ENCODE results near the gene GLO1. TPM values are rescaled to one million over a fixed set of nuclear protein-coding genes. Genes with fewer than 3 reads are reported as not detected.

GLO1 gene
- total and polyA plus RNA-seq, 9 of the 15 experiments (the other 6 are each of a cell fraction or from before 2014, with no cell fraction given): 155 to 331 (median 203) TPM

- no peak overlapping the region for H3K4me2 ChIP-seq (ENCODE audit: insufficient read depth, low read length)
- POLR2A ChIA-PET: interaction anchor here (0.8 kb wide), 1 partner anchor 736 kb away, joined by 3 read pairs; no protein-coding TSS in a partner anchor
- 100% methylated on average over 1 of the region's 1 CpG for WGBS (ENCODE audit: insufficient coverage, low coverage, missing lambda C conversion rate)
- TF ChIP-seq NR2C1 (IDR thresholded peaks at IDR 0.05) (no peak), NR2C1 (tag; IDR thresholded peaks at IDR 0.05) (no peak), CHD7 (IDR thresholded peaks at IDR 0.05; ENCODE audit: low read depth, low read length) (no peak), MCM2 (IDR thresholded peaks at IDR 0.05; ENCODE audit: low read depth) (no peak), CCAR2 (IDR thresholded peaks at IDR 0.05; ENCODE audit: low read depth, low read length) (peak; percentile 98), C11orf30 (IDR thresholded peaks at IDR 0.05; ENCODE audit: low read depth) (no peak), CHCHD3 (CRISPR knock-in tag; IDR thresholded peaks at IDR 0.05) (no peak)
- FAIRE-seq (no peak), ATAC-seq (no peak), DNase-seq (ENCODE audit: extremely low read depth in 1 of 4, low spot score in 3 of 4) (no peak)
- H3K9me3 ChIP-seq (replicated peaks; ENCODE audit: control insufficient read depth, insufficient read depth, low read depth, low read length): no peaks in the 10 kb centered on the region
- H3K79me2 ChIP-seq (ENCODE audit: control insufficient read depth, insufficient read depth, low read length): peaks cover 46% of the 10 kb centered on the region
- H3K9me1 ChIP-seq (ENCODE audit: control insufficient read depth, insufficient read depth, low read length): no peaks in the 10 kb centered on the region
- H3K4me1 ChIP-seq (replicated peaks in 1 of 2; ENCODE audit: control insufficient read depth in 2 of 2, insufficient read depth in 2 of 2, low read length in 2 of 2): no peaks in the 10 kb centered on the region
- H3K27ac ChIP-seq (ENCODE audit: extremely low read depth, low read depth, low read length): no peak overlapping the region
- no peak overlapping the region for H3K9ac ChIP-seq (ENCODE audit: insufficient read depth in 1 of 2, low read depth in 2 of 2, low read length in 2 of 2)
- CTCF ChIA-PET (ENCODE audit: low intra/inter-chr PET ratio): no interaction called here
- H3K36me3 ChIP-seq (ENCODE audit: control insufficient read depth, insufficient read depth, low read length): peaks cover 71% of the 10 kb centered on the region
- no peak overlapping the region for H3K4me3 ChIP-seq
- no peaks in the 10 kb centered on the region for H3K27me3 ChIP-seq (ENCODE audit: control insufficient read depth in 2 of 2, insufficient read depth in 2 of 2, low read length in 2 of 2)
- H2AFZ ChIP-seq (ENCODE audit: low read depth, low read length): no peak overlapping the region
- in situ Hi-C loops (cut with MboI) (no loop called here), intact Hi-C loops (cut with micrococcal nuclease) (no loop called here)
- peaks cover 15% of the 10 kb centered on the region for H4K20me1 ChIP-seq (replicated peaks; ENCODE audit: control insufficient read depth, insufficient read depth, low read length)
- BruUV-seq (replicated peaks): no TSS peak
Measured at GRCh38 chr6:38684237-38684636, 18.7 kb downstream of the GLO1 start.
